ENCODE results near the gene FARS2.
"Not testable (repeated sequence)": the region's sequence is repeated elsewhere in the genome, so short reads cannot be mapped to it uniquely, and the experiment has no call there.

FARS2 gene

GRCh38 chr6:5693225-5694145 lies 432.2 kb downstream of the FARS2 start:
- no peak for DNase-seq (ENCODE audit: extremely low read depth, insufficient read length)
- no peak overlapping the region for H3K4me3 ChIP-seq (replicated peaks; ENCODE audit: low read depth, low read length)
- no peaks in the 10 kb centered on the region for H3K27me3 ChIP-seq (replicated peaks; ENCODE audit: control insufficient read depth, insufficient read depth, low read length)
- H3K36me3 ChIP-seq (ENCODE audit: control insufficient read depth, insufficient read depth, low read length): no peaks in the 10 kb centered on the region
- TF ChIP-seq, protein P1, sequence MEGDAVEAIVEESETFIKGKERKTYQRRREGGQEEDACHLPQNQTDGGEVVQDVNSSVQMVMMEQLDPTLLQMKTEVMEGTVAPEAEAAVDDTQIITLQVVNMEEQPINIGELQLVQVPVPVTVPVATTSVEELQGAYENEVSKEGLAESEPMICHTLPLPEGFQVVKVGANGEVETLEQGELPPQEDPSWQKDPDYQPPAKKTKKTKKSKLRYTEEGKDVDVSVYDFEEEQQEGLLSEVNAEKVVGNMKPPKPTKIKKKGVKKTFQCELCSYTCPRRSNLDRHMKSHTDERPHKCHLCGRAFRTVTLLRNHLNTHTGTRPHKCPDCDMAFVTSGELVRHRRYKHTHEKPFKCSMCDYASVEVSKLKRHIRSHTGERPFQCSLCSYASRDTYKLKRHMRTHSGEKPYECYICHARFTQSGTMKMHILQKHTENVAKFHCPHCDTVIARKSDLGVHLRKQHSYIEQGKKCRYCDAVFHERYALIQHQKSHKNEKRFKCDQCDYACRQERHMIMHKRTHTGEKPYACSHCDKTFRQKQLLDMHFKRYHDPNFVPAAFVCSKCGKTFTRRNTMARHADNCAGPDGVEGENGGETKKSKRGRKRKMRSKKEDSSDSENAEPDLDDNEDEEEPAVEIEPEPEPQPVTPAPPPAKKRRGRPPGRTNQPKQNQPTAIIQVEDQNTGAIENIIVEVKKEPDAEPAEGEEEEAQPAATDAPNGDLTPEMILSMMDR (IDR thresholded peaks at IDR 0.05; ENCODE audit: insufficient read depth, low read length, poor library complexity, severe bottlenecking): no peak

GRCh38 chr6:5695260-5696245 lies 434.2 kb downstream of the FARS2 start:
- Histone ChIP-seq H3K4me3 (replicated peaks; ENCODE audit: low read depth, low read length) (no peak overlapping the region), H3K36me3 (ENCODE audit: control insufficient read depth, insufficient read depth, low read length) (no peaks in the 10 kb centered on the region), H3K27me3 (replicated peaks; ENCODE audit: control insufficient read depth, insufficient read depth, low read length) (no peaks in the 10 kb centered on the region)
- TF ChIP-seq, protein P1 (IDR thresholded peaks at IDR 0.05; ENCODE audit: insufficient read depth, low read length, poor library complexity, severe bottlenecking): no peak
- no peak for DNase-seq (ENCODE audit: extremely low read depth, insufficient read length)

DNA sequence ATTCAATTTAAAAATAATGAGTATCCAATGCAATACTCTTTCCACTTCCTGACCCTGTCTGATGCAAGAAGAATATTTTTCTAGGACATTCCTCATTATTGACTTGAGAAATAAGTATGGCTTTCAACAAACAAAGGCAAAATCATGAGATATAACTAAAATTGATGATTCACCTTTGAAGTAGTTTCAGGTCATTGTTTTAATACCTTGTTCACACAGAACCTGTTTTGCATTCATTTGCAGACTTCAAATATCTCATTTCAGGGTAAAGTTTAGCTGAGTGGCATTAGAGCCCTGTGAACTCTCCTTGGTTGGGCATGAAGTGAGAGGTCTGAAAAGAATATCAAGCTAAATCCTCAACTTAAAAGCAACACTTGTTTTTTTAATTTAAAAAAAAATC lies 436.2 kb downstream of the FARS2 start:
- Histone ChIP-seq H3K4me3 (replicated peaks; ENCODE audit: low read depth, low read length) (no peak overlapping the region), H3K27me3 (replicated peaks; ENCODE audit: control insufficient read depth, insufficient read depth, low read length) (no peaks in the 10 kb centered on the region), H3K36me3 (ENCODE audit: control insufficient read depth, insufficient read depth, low read length) (no peaks in the 10 kb centered on the region)
- TF ChIP-seq, protein P1 (IDR thresholded peaks at IDR 0.05; ENCODE audit: insufficient read depth, low read length, poor library complexity, severe bottlenecking): no peak
- DNase-seq (ENCODE audit: extremely low read depth, insufficient read length): no peak

GRCh38 chr6:5698318-5698717 lies 437.0 kb downstream of the FARS2 start:
- no peaks in the 10 kb centered on the region for H3K36me3 ChIP-seq (ENCODE audit: control insufficient read depth, insufficient read depth, low read length)
- H3K27me3 ChIP-seq (replicated peaks; ENCODE audit: control insufficient read depth, insufficient read depth, low read length): no peaks in the 10 kb centered on the region
- H3K4me3 ChIP-seq (replicated peaks; ENCODE audit: low read depth, low read length): no peak overlapping the region
- TF ChIP-seq, protein P1 (IDR thresholded peaks at IDR 0.05; ENCODE audit: insufficient read depth, low read length, poor library complexity, severe bottlenecking): no peak
- no peak for DNase-seq (ENCODE audit: extremely low read depth, insufficient read length)

GRCh38 chr6:5699064-5699463 lies 437.8 kb downstream of the FARS2 start:
- not testable (repeated sequence) for H3K4me3 ChIP-seq (replicated peaks; ENCODE audit: low read depth, low read length); H3K27me3 ChIP-seq (replicated peaks; ENCODE audit: control insufficient read depth, insufficient read depth, low read length); H3K36me3 ChIP-seq (ENCODE audit: control insufficient read depth, insufficient read depth, low read length); DNase-seq (ENCODE audit: extremely low read depth, insufficient read length)

- TF ChIP-seq, protein P1 (IDR thresholded peaks at IDR 0.05; ENCODE audit: insufficient read depth, low read length, poor library complexity, severe bottlenecking): no peak
- Histone ChIP-seq H3K4me3 (replicated peaks; ENCODE audit: low read depth, low read length) (no peak overlapping the region), H3K36me3 (ENCODE audit: control insufficient read depth, insufficient read depth, low read length) (no peaks in the 10 kb centered on the region), H3K27me3 (replicated peaks; ENCODE audit: control insufficient read depth, insufficient read depth, low read length) (no peaks in the 10 kb centered on the region)
- DNase-seq (ENCODE audit: extremely low read depth, insufficient read length): no peak
These were observed 439.9 kb downstream of the FARS2 start for GRCh38 chr6:5701174-5701573.
